DOHH2 (cell line): ENCODE data around the gene HSD17B3.

Source experiments
- CTCF ChIP-seq: fragments of 200-600 bp; sonication (generic); IDR thresholded peaks from one replicate; pipeline ENCODE4 v1.5.1; 2014; ENCODE audit warnings: antibody characterized with exemption, mild to moderate bottlenecking, low read depth, low read length; ENCODE audit not compliant: poor library complexity, severe bottlenecking
- EZH2phosphoT487 ChIP-seq: fragments of 200-600 bp; sonication (generic); IDR thresholded peaks from 2 replicates; pipeline ENCODE4 v1.6.1; 2017; ENCODE audit warnings: borderline replicate concordance, mild to moderate bottlenecking, antibody characterized with exemption, low read length, moderate library complexity, mixed read lengths

DNA sequence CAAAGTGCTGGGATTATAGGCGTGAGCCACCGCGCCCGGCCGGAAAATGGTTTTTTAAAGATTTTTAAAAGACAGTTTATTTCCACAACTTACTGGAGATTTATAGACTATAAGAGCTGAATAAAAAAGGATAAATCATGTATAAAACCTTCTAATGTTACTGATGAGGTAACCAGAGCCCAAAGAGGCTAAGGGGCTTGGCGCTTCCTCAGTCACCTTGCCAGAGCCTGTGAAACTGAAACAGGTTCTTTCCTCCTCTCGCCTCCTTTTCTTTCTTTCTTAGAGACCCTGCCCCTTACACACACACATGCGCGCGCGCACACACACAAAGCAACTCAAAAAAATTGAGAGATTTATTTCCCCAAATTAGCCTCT lies 69.8 kb downstream of the HSD17B3 start:
- TF ChIP-seq CTCF = no peak
- TF ChIP-seq EZH2phosphoT487 = no peak
